Loucy (cell line): ENCODE data around the gene C2CD4C.

Experiments used
- H2AFZ ChIP-seq: fragments of 200-600 bp; sonication (generic); 2 replicates; pipeline ENCODE4 v1.6.0; 2016; ENCODE audit warnings: antibody characterized with exemption, mild to moderate bottlenecking, low read length, moderate library complexity
- H3F3A ChIP-seq: fragments of 200-600 bp; 2 replicates; pipeline ENCODE4 v1.6.0; 2016; ENCODE audit warnings: antibody characterized with exemption, low read depth, mild to moderate bottlenecking
- H3K27me3 ChIP-seq: fragments of 200-600 bp; sonication (generic); 2 replicates; pipeline ENCODE4 v1.6.1; 2014; ENCODE audit warnings: low read length, mild to moderate bottlenecking; ENCODE audit not compliant: insufficient read depth, poor library complexity, severe bottlenecking
- H3K36me3 ChIP-seq: fragments of 200-600 bp; sonication (generic); 2 replicates; pipeline ENCODE4 v1.6.1; 2016; ENCODE audit warnings: low read length; ENCODE audit not compliant: insufficient read depth
- H3K4me1 ChIP-seq: fragments of 200-600 bp; sonication (generic); 2 replicates; pipeline ENCODE4 v1.5.1; 2014; ENCODE audit warnings: low read length, mild to moderate bottlenecking; ENCODE audit not compliant: insufficient read depth, poor library complexity, severe bottlenecking
- H3K4me2 ChIP-seq: fragments of 200-600 bp; sonication (generic); 2 replicates; pipeline ENCODE4 v1.6.0; 2014; ENCODE audit warnings: antibody characterized with exemption, low read length, low read depth, mild to moderate bottlenecking; ENCODE audit not compliant: poor library complexity, severe bottlenecking
- H3K4me3 ChIP-seq: fragments of 200-600 bp; sonication (generic); 2 replicates; pipeline ENCODE4 v1.5.1; 2014; ENCODE audit warnings: low read length, mild to moderate bottlenecking, mixed read lengths; ENCODE audit not compliant: poor library complexity, severe bottlenecking
- H3K79me2 ChIP-seq: fragments of 200-600 bp; sonication (generic); 2 replicates; pipeline ENCODE4 v1.6.1; 2014; ENCODE audit warnings: low read length; ENCODE audit not compliant: insufficient read depth
- H3K9ac ChIP-seq: fragments of 200-600 bp; sonication (generic); 2 replicates; pipeline ENCODE4 v1.6.0; 2014; ENCODE audit warnings: mild to moderate bottlenecking, low read depth, low read length, moderate library complexity; ENCODE audit not compliant: poor library complexity, severe bottlenecking
- H3K9me2 ChIP-seq: fragments of 200-600 bp; sonication (generic); replicated peaks from 2 replicates; pipeline ENCODE4 v1.6.1; 2016; ENCODE audit warnings: low read depth, low read length, mixed read lengths
- H3K9me3 ChIP-seq: fragments of 200-600 bp; sonication (generic); 2 replicates; pipeline ENCODE4 v1.6.1; 2014; ENCODE audit warnings: mild to moderate bottlenecking, antibody characterized with exemption, low read length, low read depth; ENCODE audit not compliant: insufficient read depth
- H4K20me1 ChIP-seq: fragments of 200-600 bp; sonication (generic); 2 replicates; pipeline ENCODE4 v1.6.0; 2014; ENCODE audit warnings: antibody characterized with exemption, low read length, mild to moderate bottlenecking; ENCODE audit not compliant: insufficient read depth, poor library complexity, severe bottlenecking
- CTCF ChIP-seq: fragments of 200-600 bp; sonication (generic); conservative IDR thresholded peaks from 2 replicates; pipeline ENCODE4 v1.5.1; 2014; ENCODE audit warnings: mild to moderate bottlenecking, antibody characterized with exemption, low read length
- EZH2phosphoT487 ChIP-seq: fragments of 200-600 bp; IDR thresholded peaks from 2 replicates; pipeline ENCODE4 v1.6.1; 2018; ENCODE audit warnings: antibody characterized with exemption, mild to moderate bottlenecking, moderate library complexity, borderline replicate concordance

C2CD4C gene

GRCh38 chr19:440391-441212 lies 31.7 kb upstream of the C2CD4C start:
- Histone ChIP-seq H2AFZ (no peak overlapping the region), H3K9me2 (no peaks in the 10 kb centered on the region), H4K20me1 (no peaks in the 10 kb centered on the region), H3K4me2 (no peak overlapping the region), H3K4me1 (no peaks in the 10 kb centered on the region), H3K9ac (no peak overlapping the region), H3K4me3 (no peak overlapping the region), H3K9me3 (peaks cover 15% of the 10 kb centered on the region; the same call in 1 of the 2 replicates), H3K79me2 (no peaks in the 10 kb centered on the region), H3F3A (no peaks in the 10 kb centered on the region), H3K27me3 (no peaks in the 10 kb centered on the region), H3K36me3 (no peaks in the 10 kb centered on the region)
- TF ChIP-seq CTCF (no peak), EZH2phosphoT487 (no peak)

GRCh38 chr19:439167-439900 lies 30.4 kb upstream of the C2CD4C start:
- Histone ChIP-seq H3K4me2 (no peak overlapping the region), H3K9ac (no peak overlapping the region), H3K9me3 (peaks cover 16% of the 10 kb centered on the region; the same call in 1 of the 2 replicates), H3K27me3 (no peaks in the 10 kb centered on the region), H3K4me1 (no peaks in the 10 kb centered on the region), H3K36me3 (no peaks in the 10 kb centered on the region), H3K79me2 (no peaks in the 10 kb centered on the region), H3K4me3 (no peak overlapping the region), H4K20me1 (no peaks in the 10 kb centered on the region), H3K9me2 (no peaks in the 10 kb centered on the region), H3F3A (no peaks in the 10 kb centered on the region), H2AFZ (no peak overlapping the region)
- no peak for TF ChIP-seq CTCF
- no peak for TF ChIP-seq EZH2phosphoT487

GRCh38 chr19:438416-438958 lies 29.5 kb upstream of the C2CD4C start:
- H3K4me1 ChIP-seq: no peaks in the 10 kb centered on the region
- no peak overlapping the region for H2AFZ ChIP-seq
- TF ChIP-seq CTCF: no peak

More at GRCh38 chr19:438416-438958, 29.5 kb upstream of the C2CD4C start:
- Histone ChIP-seq H3K9me3 (peaks cover 19% of the 10 kb centered on the region; the same call in 1 of the 2 replicates), H3K79me2 (no peaks in the 10 kb centered on the region), H3F3A (no peaks in the 10 kb centered on the region), H3K4me3 (no peak overlapping the region), H3K9ac (no peak overlapping the region), H3K36me3 (no peaks in the 10 kb centered on the region), H3K4me2 (no peak overlapping the region), H4K20me1 (no peaks in the 10 kb centered on the region), H3K27me3 (no peaks in the 10 kb centered on the region), H3K9me2 (no peaks in the 10 kb centered on the region)
